Measurements from ENCODE around the gene D2HGDH. TPM values are rescaled to one million over a fixed set of nuclear protein-coding genes. Genes with fewer than 3 reads are reported as not detected.

Gene D2HGDH
- total and polyA plus RNA-seq, 8 donors: 32.8 to 53.3 (median 39.7) TPM

- Histone ChIP-seq H3K9me3 (no peaks in the 10 kb centered on the region), H3K4me3 (no peak overlapping the region), H3K27me3 (peaks cover 0 to 53% of the 10 kb centered on the region in 2 donors), H3K27ac (no peak overlapping the region), H3K4me1 (peaks cover 0 to 6% of the 10 kb centered on the region in 2 donors), H3K36me3 (no peaks in the 10 kb centered on the region)
- intact Hi-C loops (cut with DNase I): no loop called here
- peak in 1 of 4 donors; percentile 72 for DNase-seq
- TF ChIP-seq, protein P1, sequence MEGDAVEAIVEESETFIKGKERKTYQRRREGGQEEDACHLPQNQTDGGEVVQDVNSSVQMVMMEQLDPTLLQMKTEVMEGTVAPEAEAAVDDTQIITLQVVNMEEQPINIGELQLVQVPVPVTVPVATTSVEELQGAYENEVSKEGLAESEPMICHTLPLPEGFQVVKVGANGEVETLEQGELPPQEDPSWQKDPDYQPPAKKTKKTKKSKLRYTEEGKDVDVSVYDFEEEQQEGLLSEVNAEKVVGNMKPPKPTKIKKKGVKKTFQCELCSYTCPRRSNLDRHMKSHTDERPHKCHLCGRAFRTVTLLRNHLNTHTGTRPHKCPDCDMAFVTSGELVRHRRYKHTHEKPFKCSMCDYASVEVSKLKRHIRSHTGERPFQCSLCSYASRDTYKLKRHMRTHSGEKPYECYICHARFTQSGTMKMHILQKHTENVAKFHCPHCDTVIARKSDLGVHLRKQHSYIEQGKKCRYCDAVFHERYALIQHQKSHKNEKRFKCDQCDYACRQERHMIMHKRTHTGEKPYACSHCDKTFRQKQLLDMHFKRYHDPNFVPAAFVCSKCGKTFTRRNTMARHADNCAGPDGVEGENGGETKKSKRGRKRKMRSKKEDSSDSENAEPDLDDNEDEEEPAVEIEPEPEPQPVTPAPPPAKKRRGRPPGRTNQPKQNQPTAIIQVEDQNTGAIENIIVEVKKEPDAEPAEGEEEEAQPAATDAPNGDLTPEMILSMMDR (IDR thresholded peaks at IDR 0.05): no peak
- ATAC-seq: no peak
These were observed 76.9 kb downstream of the D2HGDH start for GRCh38 chr2:241811201-241811951.

DNA sequence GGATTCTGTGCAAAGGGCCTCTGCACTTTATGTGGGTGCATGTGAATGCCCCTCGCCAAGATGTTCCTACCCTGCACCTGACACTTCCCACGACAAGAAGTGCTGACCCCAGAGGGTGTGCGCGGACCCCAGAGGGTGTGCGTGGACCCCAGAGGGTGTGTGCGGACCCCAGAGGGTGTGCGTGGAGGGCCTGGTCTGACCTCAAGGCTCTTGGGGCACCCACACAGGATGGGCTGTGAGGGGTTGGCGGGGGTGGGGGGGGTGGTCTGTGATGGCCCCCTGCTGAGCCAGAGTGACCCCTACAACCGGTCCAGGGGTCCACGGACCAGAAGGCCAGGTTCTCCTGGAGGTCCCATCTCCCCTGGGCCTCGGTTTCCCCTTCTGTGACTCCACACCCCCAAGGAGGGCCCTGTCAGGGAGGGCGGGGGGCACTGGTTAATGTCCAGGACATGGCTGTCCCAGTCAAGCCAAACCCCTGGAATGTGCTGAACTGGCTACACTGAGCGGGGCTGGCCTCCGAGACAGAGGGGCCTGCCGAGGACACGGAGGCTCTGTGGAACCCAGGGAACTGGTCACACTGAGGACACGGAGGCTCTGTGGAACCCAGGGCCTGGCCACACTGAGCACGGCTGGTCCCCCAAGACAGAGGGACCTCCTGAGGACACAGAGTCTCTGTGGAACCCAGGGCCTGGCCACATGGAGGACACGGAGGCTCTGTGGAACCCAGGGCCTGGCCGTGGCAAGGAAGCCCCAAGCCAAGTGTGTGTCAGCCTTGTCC, 77.7 kb downstream of the D2HGDH start:
- H3K4me3 ChIP-seq: no peak overlapping the region
- peak in 2 of 4 donors; percentile 28 to 55 for DNase-seq
- ATAC-seq: no peak
- peaks cover 0 to 60% of the 10 kb centered on the region in 2 donors for H3K27me3 ChIP-seq
- no peaks in the 10 kb centered on the region for H3K36me3 ChIP-seq
- peaks cover 0 to 7% of the 10 kb centered on the region in 2 donors for H3K4me1 ChIP-seq
- TF ChIP-seq, protein P1 (IDR thresholded peaks at IDR 0.05): no peak
- no peaks in the 10 kb centered on the region for H3K9me3 ChIP-seq
- intact Hi-C loops (cut with DNase I): no loop called here
- no peak overlapping the region for H3K27ac ChIP-seq

- H3K36me3 ChIP-seq: no peaks in the 10 kb centered on the region
- ATAC-seq: no peak
- peaks cover 0 to 12% of the 10 kb centered on the region in 2 donors for H3K4me1 ChIP-seq
- intact Hi-C loops (cut with DNase I): no loop called here
- DNase-seq: peak in 2 of 4 donors; percentile 35 to 75
- H3K9me3 ChIP-seq: no peaks in the 10 kb centered on the region
- TF ChIP-seq, protein P1 (IDR thresholded peaks at IDR 0.05): no peak
- H3K27me3 ChIP-seq: peaks cover 0 to 68% of the 10 kb centered on the region in 2 donors
- H3K4me3 ChIP-seq: no peak overlapping the region
- H3K27ac ChIP-seq: no peak overlapping the region
These were observed 78.6 kb downstream of the D2HGDH start for GRCh38 chr2:241812730-241813643.

DNA sequence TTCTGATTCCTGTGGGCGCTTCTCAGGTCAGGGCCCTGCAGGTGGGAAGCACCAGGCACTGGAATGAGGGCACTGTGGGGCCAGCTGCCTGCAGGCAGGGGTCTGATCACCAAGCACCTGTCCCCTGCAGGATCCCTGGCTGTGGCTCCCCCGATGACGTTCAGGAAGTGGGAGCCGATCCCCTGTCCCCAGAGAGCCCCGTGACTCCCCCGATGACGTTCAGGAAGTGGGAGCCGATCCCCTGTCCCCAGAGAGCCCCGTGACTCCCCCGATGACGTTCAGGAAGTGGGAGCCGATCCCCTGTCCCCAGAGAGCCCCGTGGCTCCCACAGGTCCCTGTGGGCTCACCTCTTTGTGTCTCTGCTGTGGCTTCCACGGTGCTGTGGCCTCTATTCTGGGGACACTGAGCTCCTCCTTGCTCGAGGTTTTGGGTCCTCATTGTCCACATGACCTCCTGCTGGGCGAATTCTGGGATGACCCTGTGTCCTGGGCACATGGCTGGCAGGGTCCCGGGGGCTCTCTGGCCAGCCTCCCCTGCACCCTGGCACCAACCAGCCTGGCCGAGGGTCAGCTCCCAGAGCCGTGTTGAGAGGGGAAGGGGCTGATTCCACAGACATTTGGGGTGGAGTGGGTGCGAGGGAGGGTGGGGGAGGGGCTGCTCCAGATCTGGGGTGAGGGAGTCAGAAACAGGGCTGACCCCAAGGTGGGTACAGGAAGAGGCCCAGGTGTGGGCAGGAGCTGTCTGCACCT, 79.4 kb downstream of the D2HGDH start:
- peak; percentile 27 for ATAC-seq
- intact Hi-C loops (cut with DNase I): no loop called here
- peaks cover 0 to 12% of the 10 kb centered on the region in 2 donors for H3K4me1 ChIP-seq

More for the DNA sequence above, 79.4 kb downstream of the D2HGDH start:
- Histone ChIP-seq H3K4me3 (no peak overlapping the region), H3K27me3 (peaks cover 0 to 66% of the 10 kb centered on the region in 2 donors), H3K27ac (no peak overlapping the region), H3K36me3 (no peaks in the 10 kb centered on the region), H3K9me3 (no peaks in the 10 kb centered on the region)
- TF ChIP-seq, protein P1 (IDR thresholded peaks at IDR 0.05): no peak
- peak in 2 of 4 donors; percentile 29 to 60 for DNase-seq
